Astrocyte (in vitro differentiated cells and primary cell): ENCODE data around the gene MYO7B.

ENCODE experiments used
- CTCF ChIP-seq: IDR thresholded peaks from 2 replicates; pipeline ENCODE4 v1.5.1; 2011; ENCODE audit warnings: low read depth, mild to moderate bottlenecking, inconsistent platforms, low read length, moderate library complexity; ENCODE audit not compliant: insufficient read depth
- EZH2 ChIP-seq: IDR thresholded peaks from 2 replicates; pipeline ENCODE4 v1.6.1; 2012; ENCODE audit warnings: mild to moderate bottlenecking, low read length, inconsistent platforms; ENCODE audit not compliant: insufficient read depth

GRCh38 chr2:127655209-127656073, 120.0 kb downstream of the MYO7B start:
- TF ChIP-seq EZH2: no peak
- TF ChIP-seq CTCF: no peak
